ENCODE data around the gene SLC9A2. TPM values are rescaled to one million over a fixed set of nuclear protein-coding genes. Genes with fewer than 3 reads are reported as not detected.

SLC9A2 gene
- total and polyA plus RNA-seq, 10 of the 15 experiments (the other 5 are each of a cell fraction or from before 2014, with no cell fraction given) = 0.13 to 1.2 (median 0.79) TPM

DNA sequence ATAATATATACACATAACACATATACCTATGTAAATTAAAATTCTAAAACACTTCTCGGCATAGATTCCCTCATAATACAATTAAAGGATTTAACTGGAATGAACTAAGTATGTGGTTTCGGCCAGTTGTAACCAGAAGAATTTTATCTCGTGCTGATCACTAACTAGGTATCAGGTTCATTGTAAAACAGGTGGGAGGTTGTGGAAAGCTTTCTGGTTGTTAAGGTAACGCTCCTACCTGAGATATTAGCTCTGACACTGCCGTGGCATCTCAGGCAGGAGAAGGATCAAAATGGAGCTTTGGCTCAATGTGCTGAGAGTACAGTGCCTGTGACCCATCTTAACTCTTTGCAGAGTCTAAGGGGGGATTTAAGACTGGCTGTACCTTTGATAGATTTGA is 42.5 kb downstream of the SLC9A2 start:
- Histone ChIP-seq H3K27me3 (replicated peaks in 1 of 2; ENCODE audit: control insufficient read depth in 2 of 2, insufficient read depth in 2 of 2, low read length in 1 of 2) (no peaks in the 10 kb centered on the region), H3K4me3 (no peak overlapping the region), H3K4me2 (ENCODE audit: control insufficient read depth, insufficient read depth) (no peak overlapping the region), H3K9ac (ENCODE audit: control insufficient read depth, insufficient read depth, low read length) (no peak overlapping the region), H2AFZ (ENCODE audit: control insufficient read depth, low read depth, low read length) (no peak overlapping the region), H3K27ac (ENCODE audit: control insufficient read depth, insufficient read depth) (no peak overlapping the region), H4K20me1 (ENCODE audit: control insufficient read depth, insufficient read depth) (no peaks in the 10 kb centered on the region), H3K9me3 (replicated peaks; ENCODE audit: control insufficient read depth, insufficient read depth, low read length) (no peaks in the 10 kb centered on the region), H3K4me1 (ENCODE audit: control insufficient read depth, insufficient read depth, low read length) (no peaks in the 10 kb centered on the region), H3K36me3 (ENCODE audit: control insufficient read depth in 2 of 2, insufficient read depth in 2 of 2, low read length in 1 of 2) (no peaks in the 10 kb centered on the region), H3K79me2 (ENCODE audit: control insufficient read depth, insufficient read depth, low read length) (no peaks in the 10 kb centered on the region)
- in situ Hi-C loops (cut with MboI) (no loop called here), intact Hi-C loops (cut with micrococcal nuclease; ENCODE audit: unreplicated experiment) (no loop called here)
- ATAC-seq (no peak), DNase-seq (ENCODE audit: low read depth, low spot score) (no peak), FAIRE-seq (no peak)
- ChIA-PET SMC1A (ENCODE audit: uncharacterized antibody, unreplicated experiment) (interaction anchor here (1.4 kb wide), 1 partner anchor 16 kb away, joined by 3 read pairs; no protein-coding TSS in a partner anchor), POLR2A (interaction anchor here (0.6 kb wide), 1 partner anchor 213 kb away, joined by 6 read pairs; no protein-coding TSS in a partner anchor), CTCF (no interaction called here), RAD21 (ENCODE audit: unreplicated experiment) (interaction anchor here (1.6 kb wide), 1 partner anchor 46 kb away, joined by 3 read pairs; no protein-coding TSS in a partner anchor)
- no TSS peak for BruUV-seq (replicated peaks)
- 42% methylated on average over 5 of the region's 5 CpGs for WGBS (ENCODE audit: insufficient coverage, insufficient replicate concordance, low lambda C conversion rate, missing lambda C conversion rate)
- no peak for TF ChIP-seq WRNIP1 (IDR thresholded peaks at IDR 0.05; ENCODE audit: borderline replicate concordance, low read depth, low read length)
- TF ChIP-seq, protein P1, sequence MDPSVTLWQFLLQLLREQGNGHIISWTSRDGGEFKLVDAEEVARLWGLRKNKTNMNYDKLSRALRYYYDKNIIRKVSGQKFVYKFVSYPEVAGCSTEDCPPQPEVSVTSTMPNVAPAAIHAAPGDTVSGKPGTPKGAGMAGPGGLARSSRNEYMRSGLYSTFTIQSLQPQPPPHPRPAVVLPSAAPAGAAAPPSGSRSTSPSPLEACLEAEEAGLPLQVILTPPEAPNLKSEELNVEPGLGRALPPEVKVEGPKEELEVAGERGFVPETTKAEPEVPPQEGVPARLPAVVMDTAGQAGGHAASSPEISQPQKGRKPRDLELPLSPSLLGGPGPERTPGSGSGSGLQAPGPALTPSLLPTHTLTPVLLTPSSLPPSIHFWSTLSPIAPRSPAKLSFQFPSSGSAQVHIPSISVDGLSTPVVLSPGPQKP (IDR thresholded peaks at IDR 0.05; ENCODE audit: low read depth, low read length) = no peak
- TF ChIP-seq BACH1 (IDR thresholded peaks at IDR 0.05; ENCODE audit: borderline replicate concordance) = no peak
- no peak for TF ChIP-seq KAT2A (conservative IDR thresholded peaks at IDR 0.05; ENCODE audit: control insufficient read depth, low read depth, low read length)
- TF ChIP-seq SP1 (IDR thresholded peaks at IDR 0.05; ENCODE audit: low read depth, low read length) = no peak
- TF ChIP-seq HDAC2 (IDR thresholded peaks at IDR 0.05) = no peak
- no peak for TF ChIP-seq RFX5 (IDR thresholded peaks at IDR 0.05; ENCODE audit: low read depth, low read length)
- no peak for TF ChIP-seq TARDBP (IDR thresholded peaks at IDR 0.05; ENCODE audit: borderline replicate concordance)
- no peak for TF ChIP-seq SRF (IDR thresholded peaks at IDR 0.05; ENCODE audit: low read depth in 2 of 2, low read length in 2 of 2)
- TF ChIP-seq JUND (IDR thresholded peaks at IDR 0.05; ENCODE audit: low read depth, low read length) = no peak
- TF ChIP-seq MTA2 (IDR thresholded peaks at IDR 0.05; ENCODE audit: low read depth) = no peak
- TF ChIP-seq, protein P2, sequence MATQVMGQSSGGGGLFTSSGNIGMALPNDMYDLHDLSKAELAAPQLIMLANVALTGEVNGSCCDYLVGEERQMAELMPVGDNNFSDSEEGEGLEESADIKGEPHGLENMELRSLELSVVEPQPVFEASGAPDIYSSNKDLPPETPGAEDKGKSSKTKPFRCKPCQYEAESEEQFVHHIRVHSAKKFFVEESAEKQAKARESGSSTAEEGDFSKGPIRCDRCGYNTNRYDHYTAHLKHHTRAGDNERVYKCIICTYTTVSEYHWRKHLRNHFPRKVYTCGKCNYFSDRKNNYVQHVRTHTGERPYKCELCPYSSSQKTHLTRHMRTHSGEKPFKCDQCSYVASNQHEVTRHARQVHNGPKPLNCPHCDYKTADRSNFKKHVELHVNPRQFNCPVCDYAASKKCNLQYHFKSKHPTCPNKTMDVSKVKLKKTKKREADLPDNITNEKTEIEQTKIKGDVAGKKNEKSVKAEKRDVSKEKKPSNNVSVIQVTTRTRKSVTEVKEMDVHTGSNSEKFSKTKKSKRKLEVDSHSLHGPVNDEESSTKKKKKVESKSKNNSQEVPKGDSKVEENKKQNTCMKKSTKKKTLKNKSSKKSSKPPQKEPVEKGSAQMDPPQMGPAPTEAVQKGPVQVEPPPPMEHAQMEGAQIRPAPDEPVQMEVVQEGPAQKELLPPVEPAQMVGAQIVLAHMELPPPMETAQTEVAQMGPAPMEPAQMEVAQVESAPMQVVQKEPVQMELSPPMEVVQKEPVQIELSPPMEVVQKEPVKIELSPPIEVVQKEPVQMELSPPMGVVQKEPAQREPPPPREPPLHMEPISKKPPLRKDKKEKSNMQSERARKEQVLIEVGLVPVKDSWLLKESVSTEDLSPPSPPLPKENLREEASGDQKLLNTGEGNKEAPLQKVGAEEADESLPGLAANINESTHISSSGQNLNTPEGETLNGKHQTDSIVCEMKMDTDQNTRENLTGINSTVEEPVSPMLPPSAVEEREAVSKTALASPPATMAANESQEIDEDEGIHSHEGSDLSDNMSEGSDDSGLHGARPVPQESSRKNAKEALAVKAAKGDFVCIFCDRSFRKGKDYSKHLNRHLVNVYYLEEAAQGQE (IDR thresholded peaks at IDR 0.05; ENCODE audit: low read depth, low read length) = no peak
- TF ChIP-seq, protein P3, sequence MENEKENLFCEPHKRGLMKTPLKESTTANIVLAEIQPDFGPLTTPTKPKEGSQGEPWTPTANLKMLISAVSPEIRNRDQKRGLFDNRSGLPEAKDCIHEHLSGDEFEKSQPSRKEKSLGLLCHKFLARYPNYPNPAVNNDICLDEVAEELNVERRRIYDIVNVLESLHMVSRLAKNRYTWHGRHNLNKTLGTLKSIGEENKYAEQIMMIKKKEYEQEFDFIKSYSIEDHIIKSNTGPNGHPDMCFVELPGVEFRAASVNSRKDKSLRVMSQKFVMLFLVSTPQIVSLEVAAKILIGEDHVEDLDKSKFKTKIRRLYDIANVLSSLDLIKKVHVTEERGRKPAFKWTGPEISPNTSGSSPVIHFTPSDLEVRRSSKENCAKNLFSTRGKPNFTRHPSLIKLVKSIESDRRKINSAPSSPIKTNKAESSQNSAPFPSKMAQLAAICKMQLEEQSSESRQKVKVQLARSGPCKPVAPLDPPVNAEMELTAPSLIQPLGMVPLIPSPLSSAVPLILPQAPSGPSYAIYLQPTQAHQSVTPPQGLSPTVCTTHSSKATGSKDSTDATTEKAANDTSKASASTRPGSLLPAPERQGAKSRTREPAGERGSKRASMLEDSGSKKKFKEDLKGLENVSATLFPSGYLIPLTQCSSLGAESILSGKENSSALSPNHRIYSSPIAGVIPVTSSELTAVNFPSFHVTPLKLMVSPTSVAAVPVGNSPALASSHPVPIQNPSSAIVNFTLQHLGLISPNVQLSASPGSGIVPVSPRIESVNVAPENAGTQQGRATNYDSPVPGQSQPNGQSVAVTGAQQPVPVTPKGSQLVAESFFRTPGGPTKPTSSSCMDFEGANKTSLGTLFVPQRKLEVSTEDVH (IDR thresholded peaks at IDR 0.05; ENCODE audit: low read depth, partially characterized antibody) = no peak
- TF ChIP-seq RAD51 (IDR thresholded peaks at IDR 0.05) = no peak
- no peak for TF ChIP-seq ZNF274 (IDR thresholded peaks at IDR 0.05; ENCODE audit: insufficient read depth, insufficient read length)

Data from GM12878 (cell line).